Immature natural killer cell (primary cell): ENCODE results near the gene WDR64. TPM values are rescaled to one million over a fixed set of nuclear protein-coding genes. Genes with fewer than 3 reads are reported as not detected.
"Not testable (repeated sequence)": the region's sequence is repeated elsewhere in the genome, so short reads cannot be mapped to it uniquely, and the experiment has no call there.

Source experiments
- DNase-seq, 3 donors: peaks; one replicate each; pipeline ENCODE4 v3.0.0; 2022; ENCODE audit warnings: mixed read lengths in 1 of 3
- H3K27ac Mint-ChIP-seq, 6 donors: one replicate each; pipeline ENCODE4 v1.8.0; 2020; ENCODE audit warnings: mixed read lengths in 6 of 6, mild to moderate bottlenecking in 5 of 6, inconsistent platforms in 4 of 6, moderate library complexity in 3 of 6
- H3K27me3 Mint-ChIP-seq, 3 donors: one replicate each; pipeline ENCODE4 v1.8.0; 2020 to 2021; ENCODE audit warnings: low read depth in 3 of 3, mild to moderate bottlenecking in 3 of 3, mixed read lengths in 3 of 3, moderate library complexity in 3 of 3, inconsistent platforms in 1 of 3
- H3K36me3 Mint-ChIP-seq, 3 donors: one replicate each; pipeline ENCODE4 v1.8.0; 2020; ENCODE audit warnings: mixed read lengths in 3 of 3, inconsistent platforms in 2 of 3, mild to moderate bottlenecking in 2 of 3
- H3K4me1 Mint-ChIP-seq, 2 donors: one replicate each; pipeline ENCODE4 v1.8.0; 2020; ENCODE audit warnings: inconsistent platforms in 2 of 2, mild to moderate bottlenecking in 2 of 2, mixed read lengths in 2 of 2, moderate library complexity in 1 of 2
- H3K4me3 Mint-ChIP-seq, 5 donors: one replicate each; pipeline ENCODE4 v1.8.0; 2020; ENCODE audit warnings: mild to moderate bottlenecking in 5 of 5, mixed read lengths in 5 of 5, inconsistent platforms in 3 of 5, moderate library complexity in 3 of 5
- H3K9me3 Mint-ChIP-seq, 6 donors: one replicate each; pipeline ENCODE4 v1.8.0; 2020; ENCODE audit warnings: mild to moderate bottlenecking in 6 of 6, mixed read lengths in 6 of 6, inconsistent platforms in 4 of 6, moderate library complexity in 3 of 6
- polyA plus RNA-seq, 3 donors: library from polyadenylated mRNA; unstranded; fragments of 300-500 nt; fragmentation: Illumina TruSeq; gene quantifications; one replicate each; pipeline ENCODE4 v1.2.3, GENCODE V29; 2021

The WDR64 gene
- polyA plus RNA-seq, 3 donors from 2014 or later = not detected

DNA sequence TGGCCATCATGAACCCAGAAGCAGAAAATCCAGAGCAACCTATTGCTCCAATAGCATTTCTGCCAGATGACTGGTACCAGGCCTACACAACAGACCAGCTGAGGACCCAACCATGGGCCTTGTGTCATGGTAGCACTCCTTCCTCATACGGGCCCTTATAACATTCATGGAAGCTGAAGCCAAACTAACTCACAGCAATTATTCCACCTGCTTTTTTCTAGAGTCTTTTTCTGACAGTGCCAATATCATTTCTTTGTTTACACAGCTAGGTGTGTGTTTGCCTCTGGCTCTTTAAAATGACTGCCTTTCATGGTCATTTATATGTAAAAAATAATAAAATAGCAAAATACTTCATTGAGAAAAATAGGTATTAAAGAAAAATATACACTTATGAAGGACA lies 3.9 kb upstream of the WDR64 start:
- no peak overlapping the region for H3K27ac Mint-ChIP-seq
- H3K9me3 Mint-ChIP-seq = peaks cover 0 to 3% (median 0%) of the 10 kb centered on the region in 6 donors
- no peak overlapping the region for H3K4me3 Mint-ChIP-seq
- DNase-seq = no peak
- H3K27me3 Mint-ChIP-seq = peaks cover 0 to 6% (median 4%) of the 10 kb centered on the region in 3 donors
- no peaks in the 10 kb centered on the region for H3K36me3 Mint-ChIP-seq
- no peaks in the 10 kb centered on the region for H3K4me1 Mint-ChIP-seq

DNA sequence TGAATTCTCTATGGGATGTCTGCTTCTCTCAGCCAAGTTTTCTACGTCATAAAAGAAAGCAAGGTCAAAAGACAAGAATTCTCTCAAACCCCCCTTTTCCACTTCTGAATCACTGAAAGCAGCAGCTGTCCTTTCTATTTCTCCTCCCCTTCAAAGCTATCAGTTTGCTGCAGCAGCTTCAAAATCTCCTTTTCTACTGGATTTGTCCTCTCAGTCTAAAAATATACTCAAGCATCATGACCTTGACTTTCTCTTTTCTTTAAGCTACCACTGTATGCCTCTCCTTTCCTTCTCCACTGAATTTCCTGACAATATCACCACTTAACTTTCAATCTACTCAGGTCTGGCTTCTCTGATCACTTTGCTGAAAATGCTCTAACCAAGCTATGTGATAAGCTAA lies 1.9 kb downstream of the WDR64 start:
- no peak for DNase-seq
- H3K9me3 Mint-ChIP-seq = no peaks in the 10 kb centered on the region
- no peak overlapping the region for H3K27ac Mint-ChIP-seq
- H3K4me1 Mint-ChIP-seq = no peaks in the 10 kb centered on the region
- H3K4me3 Mint-ChIP-seq = no peak overlapping the region
- H3K27me3 Mint-ChIP-seq = peaks cover 0 to 10% (median 6%) of the 10 kb centered on the region in 3 donors
- no peaks in the 10 kb centered on the region for H3K36me3 Mint-ChIP-seq

DNA sequence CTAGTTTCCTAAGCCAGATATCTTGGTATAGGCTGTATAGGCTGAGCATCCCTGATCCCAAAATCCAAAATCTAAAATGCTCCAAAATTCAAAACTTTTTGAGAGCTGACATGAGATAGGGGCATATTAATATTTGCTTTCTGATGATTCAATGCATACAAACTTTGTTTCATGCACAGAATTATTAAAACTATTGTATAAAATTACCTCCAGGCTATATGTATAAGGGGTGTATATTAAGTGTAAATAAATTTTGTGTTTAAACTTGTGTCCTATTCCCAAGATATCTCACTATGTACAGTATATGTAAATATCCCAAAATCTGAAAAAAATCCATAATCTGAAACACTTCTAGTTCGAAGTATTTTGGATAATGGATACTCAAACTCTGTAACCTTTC lies 2.6 kb downstream of the WDR64 start:
- Mint-ChIP-seq H3K27ac (no peak overlapping the region), H3K4me3 (no peak overlapping the region), H3K27me3 (peaks cover 0 to 11% (median 6%) of the 10 kb centered on the region in 3 donors), H3K4me1 (no peaks in the 10 kb centered on the region), H3K36me3 (no peaks in the 10 kb centered on the region), H3K9me3 (no peaks in the 10 kb centered on the region)
- DNase-seq = no peak

DNA sequence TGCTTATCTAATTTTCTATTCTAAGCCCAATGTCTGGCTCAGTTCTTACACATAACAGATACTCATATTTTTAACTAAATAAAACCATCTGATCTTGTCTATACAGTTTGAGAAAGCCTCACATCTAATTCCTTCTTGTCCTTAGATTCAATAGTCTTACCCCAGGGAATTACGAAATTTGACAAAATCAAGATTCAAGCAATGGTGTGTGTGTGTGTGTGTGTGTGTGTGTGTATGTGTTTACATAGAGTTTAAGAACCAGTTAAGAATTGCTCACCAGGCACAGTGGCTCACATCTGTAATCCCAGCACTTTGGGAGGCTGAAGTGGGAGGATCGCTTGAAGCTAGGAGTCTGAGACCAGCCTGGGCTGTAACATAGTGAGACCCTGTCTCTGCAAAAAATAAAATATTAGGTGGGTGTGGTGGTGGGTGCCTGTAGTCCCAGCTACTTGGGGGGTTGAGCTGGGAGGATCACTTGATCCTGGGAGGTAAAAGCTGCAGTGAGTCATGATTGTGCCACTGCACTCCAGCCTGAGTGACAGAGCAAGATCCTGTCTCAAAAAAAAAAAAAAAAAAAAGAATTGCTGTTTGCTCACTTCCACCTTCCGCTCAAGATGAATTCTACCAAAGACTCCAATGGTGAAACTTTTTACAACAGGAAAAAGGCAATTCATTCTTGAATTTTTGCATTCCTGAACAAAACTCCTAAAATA lies 6.2 kb downstream of the WDR64 start:
- Mint-ChIP-seq H3K4me1 (no peaks in the 10 kb centered on the region), H3K4me3 (no peak overlapping the region), H3K9me3 (no peaks in the 10 kb centered on the region), H3K36me3 (no peaks in the 10 kb centered on the region), H3K27ac (no peak overlapping the region), H3K27me3 (peaks cover 0 to 15% (median 2%) of the 10 kb centered on the region in 3 donors)
- DNase-seq = no peak

DNA sequence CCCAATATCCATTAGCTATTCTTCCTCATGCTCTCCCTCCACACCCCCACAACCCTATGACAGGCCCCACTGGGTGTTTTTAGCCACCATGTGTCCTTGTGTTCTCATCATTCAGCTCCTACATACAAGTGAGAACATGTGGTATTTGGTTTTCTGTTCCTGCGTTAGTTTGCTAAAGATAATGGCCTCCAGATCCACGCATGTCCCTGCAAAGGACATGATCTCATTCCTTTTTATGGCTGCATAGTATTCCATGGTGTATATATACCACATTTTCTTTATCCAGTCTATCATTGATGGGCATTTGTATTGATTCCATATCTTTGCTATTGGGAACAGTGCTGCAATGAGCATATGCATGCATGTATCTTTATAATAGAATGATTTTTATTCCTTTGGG lies 6.9 kb downstream of the WDR64 start:
- not testable (repeated sequence) for H3K4me3 Mint-ChIP-seq, H3K36me3 Mint-ChIP-seq, DNase-seq, H3K27ac Mint-ChIP-seq, H3K4me1 Mint-ChIP-seq, H3K9me3 Mint-ChIP-seq
- peaks cover 0 to 13% (median 2%) of the 10 kb centered on the region in 3 donors for H3K27me3 Mint-ChIP-seq

DNA sequence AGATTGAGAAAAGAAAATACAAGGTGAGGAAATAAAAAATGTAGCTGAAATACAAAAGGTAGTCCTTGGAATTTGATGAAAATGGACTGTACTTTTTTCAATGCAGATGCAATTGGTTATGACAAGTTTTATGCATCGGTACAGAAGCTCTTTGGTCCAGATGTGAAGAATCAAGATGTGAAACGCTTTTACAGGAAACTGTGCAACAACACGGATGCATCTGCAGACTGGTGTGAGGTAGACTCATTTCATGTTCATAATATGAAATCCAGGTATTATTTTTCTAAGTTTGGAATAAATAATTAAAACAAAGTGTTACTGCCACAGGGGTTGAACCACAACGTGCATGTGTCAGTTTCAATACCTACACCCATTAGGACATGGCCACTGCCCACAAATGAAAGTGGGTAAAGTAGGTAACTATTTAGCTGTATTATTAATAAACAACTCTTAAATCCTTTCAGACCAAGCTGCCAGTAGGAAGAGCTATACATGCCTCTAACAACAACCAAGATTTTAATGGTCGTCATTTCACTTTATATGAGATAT lies 8.4 kb downstream of the WDR64 start:
- H3K4me3 Mint-ChIP-seq = no peak overlapping the region
- H3K9me3 Mint-ChIP-seq = no peaks in the 10 kb centered on the region
- no peak for DNase-seq

DNA sequence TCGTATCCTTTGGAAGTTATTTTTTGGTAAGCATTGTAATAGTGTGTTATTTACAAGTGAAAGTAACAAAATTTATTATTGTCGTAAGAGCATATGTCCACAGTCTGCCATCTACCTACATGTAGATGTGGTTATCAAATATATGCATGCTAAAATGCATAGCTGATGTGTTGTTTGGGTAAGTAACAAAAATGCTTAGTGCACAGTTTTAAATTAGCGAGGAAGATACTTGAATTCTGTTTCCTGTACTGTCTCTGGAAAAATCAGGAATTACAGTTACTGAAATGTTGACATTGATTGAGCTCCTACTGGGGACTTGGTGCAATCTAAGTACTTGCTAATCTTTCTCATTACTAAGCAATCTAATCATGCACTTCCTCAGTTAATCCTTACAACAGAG lies 14.3 kb downstream of the WDR64 start:
- no peaks in the 10 kb centered on the region for H3K4me1 Mint-ChIP-seq
- no peak overlapping the region for H3K27ac Mint-ChIP-seq
- H3K9me3 Mint-ChIP-seq = no peaks in the 10 kb centered on the region
- H3K27me3 Mint-ChIP-seq = peaks cover 0 to 6% (median 2%) of the 10 kb centered on the region in 3 donors
- no peak overlapping the region for H3K4me3 Mint-ChIP-seq
- H3K36me3 Mint-ChIP-seq = peaks cover 0 to 4% (median 0%) of the 10 kb centered on the region in 3 donors
- no peak for DNase-seq

More for the DNA sequence above, 8.4 kb downstream of the WDR64 start:
- Mint-ChIP-seq H3K27ac (no peak overlapping the region), H3K4me1 (no peaks in the 10 kb centered on the region), H3K36me3 (peaks cover 0 to 4% (median 0%) of the 10 kb centered on the region in 3 donors), H3K27me3 (peaks cover 0 to 11% (median 2%) of the 10 kb centered on the region in 3 donors)

DNA sequence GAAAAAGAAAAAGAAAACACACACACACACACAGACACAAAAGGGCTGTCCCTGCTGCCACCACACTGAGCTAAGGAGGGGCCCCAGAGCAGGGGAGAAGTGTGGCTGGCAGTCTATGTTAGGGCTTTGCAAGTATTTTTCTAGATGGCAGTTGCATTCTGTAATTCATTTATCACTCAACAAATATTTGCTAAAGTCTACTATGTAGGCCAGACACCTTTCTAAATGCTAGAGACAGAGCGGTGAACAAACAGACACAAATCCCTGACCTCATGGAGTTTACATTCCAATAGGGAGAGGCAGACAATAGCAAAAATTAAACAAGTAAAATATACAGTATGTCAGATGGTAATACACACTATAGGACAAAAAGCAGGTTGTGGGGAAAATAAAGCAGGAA lies 20.2 kb downstream of the WDR64 start:
- H3K27ac Mint-ChIP-seq = no peak overlapping the region
- no peaks in the 10 kb centered on the region for H3K9me3 Mint-ChIP-seq
- no peaks in the 10 kb centered on the region for H3K36me3 Mint-ChIP-seq

DNA sequence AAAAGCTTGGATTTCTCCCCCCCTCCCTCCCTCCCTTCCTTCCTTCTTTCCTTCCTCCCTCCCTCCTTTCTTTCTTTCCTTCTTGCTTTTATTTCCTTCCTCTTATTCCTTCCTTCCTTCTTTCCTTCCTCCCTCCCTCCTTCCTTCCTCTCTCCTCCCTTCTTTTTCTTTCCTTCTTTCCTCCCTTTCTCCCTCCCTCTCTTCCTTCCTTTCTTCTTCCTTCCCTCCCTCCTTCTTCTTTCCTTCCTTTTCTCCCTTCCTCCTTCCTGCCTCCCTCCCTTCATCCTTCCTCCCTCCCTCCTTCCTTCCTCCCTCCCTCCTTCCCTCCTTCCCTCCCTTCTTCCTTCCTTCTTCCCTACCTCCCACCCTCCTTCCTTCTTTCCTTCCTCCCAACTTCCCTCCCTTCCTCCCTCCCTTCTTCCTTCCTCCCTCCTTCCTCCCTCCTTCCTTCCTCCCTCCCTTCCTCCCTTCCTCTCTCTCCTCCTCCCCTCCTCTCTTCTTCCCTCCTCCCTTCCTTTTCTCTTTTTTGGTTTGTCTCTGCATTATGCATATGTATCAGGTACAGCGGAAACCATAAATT lies 22.8 kb downstream of the WDR64 start:
- DNase-seq = no peak
- H3K4me3 Mint-ChIP-seq = no peak overlapping the region
- no peaks in the 10 kb centered on the region for H3K36me3 Mint-ChIP-seq
- peaks cover 2 to 8% (median 6%) of the 10 kb centered on the region in 3 donors for H3K27me3 Mint-ChIP-seq
- H3K4me1 Mint-ChIP-seq = peaks cover 0 to 2% of the 10 kb centered on the region in 2 donors
- H3K27ac Mint-ChIP-seq = no peak overlapping the region
- H3K9me3 Mint-ChIP-seq = no peaks in the 10 kb centered on the region

More for the DNA sequence above, 20.2 kb downstream of the WDR64 start:
- no peak overlapping the region for H3K4me3 Mint-ChIP-seq
- no peak for DNase-seq
- H3K27me3 Mint-ChIP-seq = peaks cover 2 to 8% (median 6%) of the 10 kb centered on the region in 3 donors
- H3K4me1 Mint-ChIP-seq = no peaks in the 10 kb centered on the region

DNA sequence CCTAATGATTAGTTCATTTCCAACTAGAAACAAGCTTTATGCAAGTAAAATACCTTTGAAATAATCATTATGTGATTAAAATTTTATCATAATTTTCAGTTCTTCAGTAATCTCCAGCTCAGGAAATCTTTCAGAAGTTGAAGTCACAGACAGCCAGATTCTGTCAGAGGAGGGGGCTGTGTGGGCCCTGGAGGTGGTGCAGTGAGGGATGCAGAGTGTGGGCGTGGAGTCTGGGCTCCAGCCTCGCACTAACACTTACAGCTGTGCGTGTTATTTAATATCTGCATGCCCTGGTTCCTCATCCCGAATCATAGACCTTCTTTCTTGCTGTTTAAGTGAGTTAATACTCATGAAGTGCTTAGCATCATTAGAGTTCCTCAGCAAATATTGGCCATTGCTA lies 23.9 kb downstream of the WDR64 start:
- H3K36me3 Mint-ChIP-seq = no peaks in the 10 kb centered on the region
- DNase-seq = no peak
- H3K9me3 Mint-ChIP-seq = no peaks in the 10 kb centered on the region
- peaks cover 4 to 9% (median 8%) of the 10 kb centered on the region in 3 donors for H3K27me3 Mint-ChIP-seq
- H3K27ac Mint-ChIP-seq = no peak overlapping the region
- no peak overlapping the region for H3K4me3 Mint-ChIP-seq
- peaks cover 0 to 2% of the 10 kb centered on the region in 2 donors for H3K4me1 Mint-ChIP-seq

DNA sequence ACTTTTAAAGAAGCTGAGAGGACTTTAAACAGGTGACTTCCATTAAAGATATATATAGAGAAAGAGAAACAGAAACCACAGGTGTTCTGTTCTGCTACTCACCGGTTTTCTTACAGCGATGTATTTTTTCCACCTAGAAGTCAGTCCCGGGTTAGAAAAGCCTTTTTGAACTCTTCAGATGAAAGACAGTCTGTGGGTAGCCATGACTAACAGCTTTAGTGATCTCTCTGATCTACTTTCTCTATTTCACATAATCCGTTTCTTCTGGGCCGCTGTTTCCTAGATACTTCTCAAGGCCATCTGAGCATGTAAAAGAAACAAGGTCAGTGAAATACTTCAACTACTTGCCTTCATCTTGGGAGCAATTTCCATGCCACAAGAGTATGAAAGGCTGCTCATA lies 25.1 kb downstream of the WDR64 start:
- Mint-ChIP-seq H3K9me3 (no peaks in the 10 kb centered on the region), H3K27ac (peak overlapping the region in 1 of 6 donors; percentile 13), H3K4me3 (peak overlapping the region in 2 of 5 donors; percentile 8 to 28), H3K4me1 (peaks cover 0 to 2% of the 10 kb centered on the region in 2 donors), H3K36me3 (no peaks in the 10 kb centered on the region), H3K27me3 (peaks cover 3 to 11% (median 4%) of the 10 kb centered on the region in 3 donors)
- DNase-seq = peak in 1 of 3 donors; percentile 3

DNA sequence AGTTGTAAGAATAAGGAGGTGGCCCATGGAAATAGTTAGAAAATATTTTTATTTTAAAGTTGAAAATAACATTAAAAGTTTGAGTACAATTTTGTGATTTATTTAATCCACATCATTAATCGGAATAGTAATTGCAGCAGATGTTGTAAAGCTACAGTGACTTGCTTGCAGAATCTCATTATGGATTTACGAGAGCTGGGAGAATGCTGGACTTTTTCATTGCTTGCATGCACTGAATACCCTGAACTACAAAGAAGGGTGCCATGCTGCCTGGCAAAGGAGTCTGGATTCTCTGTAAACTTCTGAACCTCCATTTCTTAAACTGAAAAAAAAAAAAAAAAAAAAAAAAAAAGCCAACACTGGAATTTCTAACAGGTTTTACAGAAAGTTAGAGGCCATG lies 26.5 kb downstream of the WDR64 start:
- DNase-seq = no peak
- Mint-ChIP-seq H3K27me3 (peaks cover 4 to 8% (median 7%) of the 10 kb centered on the region in 3 donors), H3K4me3 (no peak overlapping the region), H3K36me3 (no peaks in the 10 kb centered on the region), H3K27ac (no peak overlapping the region), H3K4me1 (peaks cover 0 to 2% of the 10 kb centered on the region in 2 donors), H3K9me3 (peaks cover 0 to 2% (median 0%) of the 10 kb centered on the region in 6 donors)

DNA sequence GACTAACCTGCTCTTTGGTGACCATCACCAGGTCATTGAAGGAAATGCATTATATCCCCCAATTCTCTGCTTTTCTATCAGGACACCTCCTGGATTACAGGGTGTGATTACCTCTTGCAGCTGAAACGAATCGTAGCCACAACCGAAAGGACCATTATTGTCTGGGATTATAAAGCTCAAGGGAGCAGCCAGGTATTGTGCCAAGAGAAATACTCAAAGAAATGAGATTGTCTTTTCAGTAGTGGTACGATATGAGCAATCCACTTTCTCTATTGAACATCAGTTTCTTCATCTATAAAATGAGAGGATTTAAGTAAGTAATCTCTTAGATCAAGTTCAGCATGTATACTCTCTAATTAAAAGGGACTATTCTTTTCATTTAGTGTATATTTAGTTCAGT lies 27.3 kb downstream of the WDR64 start:
- Mint-ChIP-seq H3K36me3 (no peaks in the 10 kb centered on the region), H3K27me3 (peaks cover 4 to 7% (median 7%) of the 10 kb centered on the region in 3 donors), H3K9me3 (peaks cover 0 to 2% (median 0%) of the 10 kb centered on the region in 6 donors), H3K4me3 (no peak overlapping the region), H3K27ac (no peak overlapping the region), H3K4me1 (peaks cover 0 to 2% of the 10 kb centered on the region in 2 donors)
- DNase-seq = no peak

DNA sequence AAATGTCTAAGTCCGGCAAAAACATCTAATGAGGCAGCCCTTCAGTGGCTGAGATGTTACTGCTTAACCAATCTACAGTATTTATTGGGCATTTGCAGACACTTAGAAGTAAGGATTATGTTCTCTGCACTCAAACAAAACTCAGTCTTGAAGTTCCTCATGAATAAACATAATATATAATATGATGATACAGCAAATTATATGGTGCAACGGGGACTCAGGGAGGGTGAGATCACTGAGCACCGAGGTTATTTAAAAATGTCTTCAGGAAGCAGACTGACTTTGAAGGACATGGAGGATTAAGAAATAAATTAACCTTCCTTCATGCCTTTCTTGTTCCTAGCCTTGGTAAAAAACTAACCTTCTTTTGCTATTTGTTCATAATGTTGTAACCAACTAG lies 27.9 kb downstream of the WDR64 start:
- no peaks in the 10 kb centered on the region for H3K36me3 Mint-ChIP-seq
- peaks cover 0 to 2% of the 10 kb centered on the region in 2 donors for H3K4me1 Mint-ChIP-seq
- H3K4me3 Mint-ChIP-seq = no peak overlapping the region
- H3K27me3 Mint-ChIP-seq = peaks cover 4 to 7% (median 7%) of the 10 kb centered on the region in 3 donors
- peaks cover 0 to 2% (median 0%) of the 10 kb centered on the region in 6 donors for H3K9me3 Mint-ChIP-seq
- DNase-seq = no peak
- no peak overlapping the region for H3K27ac Mint-ChIP-seq
